DOHH2 (cell line): ENCODE measurements around the gene KIF22.

Experiments used
- EZH2phosphoT487 ChIP-seq: fragments of 200-600 bp; sonication (generic); IDR thresholded peaks from 2 replicates; pipeline ENCODE4 v1.6.1; 2017; ENCODE audit warnings: borderline replicate concordance, mild to moderate bottlenecking, antibody characterized with exemption, low read length, moderate library complexity, mixed read lengths
- TF ChIP-seq, protein P1 (sequence below): fragments of 200-600 bp; sonication (generic); IDR thresholded peaks from one replicate; pipeline ENCODE4 v1.5.1; 2014; ENCODE audit warnings: antibody characterized with exemption, mild to moderate bottlenecking, low read depth, low read length; ENCODE audit not compliant: poor library complexity, severe bottlenecking

DNA sequence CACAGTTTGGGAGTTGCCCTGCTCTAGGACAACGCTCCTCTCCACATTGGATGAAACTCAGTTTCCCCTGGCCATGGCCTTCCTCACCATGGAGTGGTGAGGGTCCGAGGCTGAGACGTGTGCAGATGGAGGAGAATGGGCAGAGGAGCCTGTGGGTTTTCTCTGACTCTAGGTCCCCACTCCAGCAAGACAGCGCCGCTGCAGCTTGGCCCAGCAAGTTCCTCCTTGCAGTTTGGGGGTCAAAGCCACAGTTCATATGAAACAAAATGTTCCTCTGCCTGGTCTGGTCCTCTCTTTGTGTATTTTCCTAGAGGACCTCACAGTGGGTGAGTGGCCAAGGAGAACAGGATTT lies 47.1 kb upstream of the KIF22 start:
- TF ChIP-seq, protein P1, sequence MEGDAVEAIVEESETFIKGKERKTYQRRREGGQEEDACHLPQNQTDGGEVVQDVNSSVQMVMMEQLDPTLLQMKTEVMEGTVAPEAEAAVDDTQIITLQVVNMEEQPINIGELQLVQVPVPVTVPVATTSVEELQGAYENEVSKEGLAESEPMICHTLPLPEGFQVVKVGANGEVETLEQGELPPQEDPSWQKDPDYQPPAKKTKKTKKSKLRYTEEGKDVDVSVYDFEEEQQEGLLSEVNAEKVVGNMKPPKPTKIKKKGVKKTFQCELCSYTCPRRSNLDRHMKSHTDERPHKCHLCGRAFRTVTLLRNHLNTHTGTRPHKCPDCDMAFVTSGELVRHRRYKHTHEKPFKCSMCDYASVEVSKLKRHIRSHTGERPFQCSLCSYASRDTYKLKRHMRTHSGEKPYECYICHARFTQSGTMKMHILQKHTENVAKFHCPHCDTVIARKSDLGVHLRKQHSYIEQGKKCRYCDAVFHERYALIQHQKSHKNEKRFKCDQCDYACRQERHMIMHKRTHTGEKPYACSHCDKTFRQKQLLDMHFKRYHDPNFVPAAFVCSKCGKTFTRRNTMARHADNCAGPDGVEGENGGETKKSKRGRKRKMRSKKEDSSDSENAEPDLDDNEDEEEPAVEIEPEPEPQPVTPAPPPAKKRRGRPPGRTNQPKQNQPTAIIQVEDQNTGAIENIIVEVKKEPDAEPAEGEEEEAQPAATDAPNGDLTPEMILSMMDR, result no peak
- no peak for TF ChIP-seq EZH2phosphoT487
